Measurements from ENCODE around the gene CDK9.

The CDK9 gene

GRCh38 chr9:127806871-127807270 lies 21.0 kb downstream of the CDK9 start:
- DNase-seq, result no peak

DNA sequence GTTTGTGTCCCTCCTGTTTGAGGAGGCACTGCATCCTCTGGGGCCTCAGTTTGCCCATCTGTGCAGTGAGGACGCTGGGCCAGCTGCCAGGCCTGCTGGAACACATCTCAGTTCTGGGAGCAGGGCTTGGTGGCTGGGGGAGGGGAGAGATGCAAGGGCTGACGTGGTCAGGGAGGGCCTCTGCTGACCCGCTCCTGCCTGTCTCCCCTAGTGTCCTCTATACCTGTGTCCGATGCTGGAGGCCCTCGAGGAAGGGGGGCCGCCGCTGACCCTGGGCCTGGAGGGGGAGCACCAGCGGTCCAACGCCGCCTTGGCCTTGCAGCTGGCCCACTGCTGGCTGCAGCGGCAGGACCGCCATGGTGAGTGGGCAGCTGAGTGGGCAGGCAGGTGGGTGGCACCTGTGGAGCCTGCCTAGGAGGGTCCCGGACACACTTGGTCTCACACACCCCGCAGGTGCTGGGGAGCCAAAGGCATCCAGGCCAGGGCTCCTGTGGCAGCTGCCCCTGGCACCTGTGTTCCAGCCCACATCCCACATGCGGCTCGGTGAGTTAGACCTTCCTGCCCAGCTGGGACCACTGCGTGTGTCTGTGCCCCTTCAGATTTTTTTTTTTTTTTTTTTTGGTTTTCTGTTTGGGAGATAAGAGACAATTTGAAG lies 22.6 kb downstream of the CDK9 start:
- DNase-seq, result no peak

- peak; percentile 32 for DNase-seq
Observed at GRCh38 chr9:127809002-127809539, 23.2 kb downstream of the CDK9 start.

DNA sequence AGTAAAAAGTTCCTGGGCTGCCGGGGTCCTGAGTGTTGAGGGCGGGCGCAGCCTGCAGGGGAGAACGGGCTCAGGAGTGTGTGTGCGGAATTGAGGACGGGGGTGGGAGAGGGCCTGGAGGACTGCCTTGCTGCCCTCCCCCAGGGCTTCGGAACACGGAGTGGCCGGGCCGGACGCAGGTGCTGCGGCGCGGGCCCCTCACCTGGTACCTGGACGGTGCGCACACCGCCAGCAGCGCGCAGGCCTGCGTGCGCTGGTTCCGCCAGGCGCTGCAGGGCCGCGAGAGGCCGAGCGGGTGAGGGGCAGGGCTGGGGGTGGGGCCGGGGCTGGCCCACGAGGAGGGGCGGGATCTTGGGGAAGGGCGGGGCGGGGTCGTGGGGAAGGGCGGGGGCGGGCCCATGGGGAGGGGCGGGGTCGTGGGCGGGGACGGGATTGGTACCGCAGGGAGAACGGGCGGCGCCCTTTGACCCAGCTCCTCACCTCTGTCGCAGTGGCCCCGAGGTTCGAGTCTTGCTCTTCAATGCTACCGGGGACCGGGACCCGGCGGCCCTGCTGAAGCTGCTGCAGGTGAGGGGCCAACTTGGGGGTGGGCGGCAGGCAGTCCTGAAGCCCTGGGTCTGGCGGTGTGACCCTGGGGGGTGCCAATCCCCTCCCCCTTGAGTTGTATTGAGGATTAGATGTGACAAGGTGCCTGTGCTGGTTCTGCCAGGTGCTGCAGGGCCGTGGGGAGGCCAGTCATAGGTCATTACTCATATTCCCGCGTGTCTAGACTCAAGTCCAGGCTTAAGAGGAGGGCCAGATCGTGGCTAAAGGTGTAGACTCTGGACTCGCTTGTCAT lies 23.9 kb downstream of the CDK9 start:
- no peak for DNase-seq

DNA sequence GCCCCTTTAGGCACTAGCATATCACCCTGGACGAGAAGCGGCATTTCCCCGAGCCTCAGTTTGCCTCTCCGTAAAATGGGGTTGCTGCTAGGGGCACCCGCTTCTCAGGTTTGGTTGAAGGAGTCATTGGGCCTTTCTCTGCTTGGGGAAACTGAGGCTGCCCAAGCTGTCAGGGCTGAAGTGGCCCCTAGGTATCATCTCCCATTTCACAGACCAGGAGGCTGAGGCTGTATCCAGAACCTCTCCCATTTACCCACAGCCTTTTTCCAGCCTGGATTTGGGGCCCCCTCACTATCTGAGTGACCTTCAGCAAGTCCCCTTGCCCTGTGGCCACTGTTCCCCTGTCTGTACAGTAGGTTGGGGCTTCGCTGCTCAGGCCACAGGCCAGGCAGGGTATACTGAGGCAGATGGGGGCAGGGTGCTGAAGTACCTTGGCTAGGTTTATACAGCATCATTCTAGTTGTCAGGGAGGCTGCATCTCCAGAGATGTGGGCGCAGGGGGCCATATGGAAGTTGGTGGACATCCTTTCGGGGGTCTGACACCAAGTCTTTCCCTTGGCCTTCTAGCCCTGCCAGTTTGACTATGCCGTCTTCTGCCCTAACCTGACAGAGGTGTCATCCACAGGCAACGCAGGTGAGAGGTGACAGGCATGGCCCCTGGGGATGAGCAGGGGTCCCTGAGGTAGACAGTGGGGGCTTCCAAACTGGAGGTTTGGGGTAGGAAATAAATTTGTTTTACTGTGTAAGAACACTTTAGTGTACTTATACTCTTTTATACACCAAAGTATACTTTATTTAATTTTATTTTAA lies 24.7 kb downstream of the CDK9 start:
- DNase-seq, result no peak

DNA sequence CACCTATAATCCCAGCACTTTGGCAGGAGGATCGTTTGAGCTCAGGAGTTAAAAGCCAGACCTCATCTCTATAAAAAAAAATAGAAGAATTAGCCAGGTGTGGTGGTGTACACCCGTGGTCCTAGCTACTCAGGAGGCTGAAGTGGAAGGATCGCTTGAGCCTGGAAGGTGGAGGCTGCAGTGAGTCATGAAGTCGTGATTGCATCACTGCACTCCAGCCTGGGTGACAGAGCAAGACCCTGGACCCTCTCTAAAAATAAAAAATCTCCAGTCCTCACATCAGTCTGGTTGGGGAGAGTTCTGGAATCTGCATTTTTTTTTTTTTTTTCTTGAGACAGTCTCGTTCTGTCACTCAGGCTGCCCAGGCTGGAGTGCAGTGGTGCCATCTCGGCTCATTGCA lies 26.2 kb downstream of the CDK9 start:
- no peak for DNase-seq

GRCh38 chr9:127812936-127813675 lies 27.3 kb downstream of the CDK9 start:
- DNase-seq, result no peak

DNA sequence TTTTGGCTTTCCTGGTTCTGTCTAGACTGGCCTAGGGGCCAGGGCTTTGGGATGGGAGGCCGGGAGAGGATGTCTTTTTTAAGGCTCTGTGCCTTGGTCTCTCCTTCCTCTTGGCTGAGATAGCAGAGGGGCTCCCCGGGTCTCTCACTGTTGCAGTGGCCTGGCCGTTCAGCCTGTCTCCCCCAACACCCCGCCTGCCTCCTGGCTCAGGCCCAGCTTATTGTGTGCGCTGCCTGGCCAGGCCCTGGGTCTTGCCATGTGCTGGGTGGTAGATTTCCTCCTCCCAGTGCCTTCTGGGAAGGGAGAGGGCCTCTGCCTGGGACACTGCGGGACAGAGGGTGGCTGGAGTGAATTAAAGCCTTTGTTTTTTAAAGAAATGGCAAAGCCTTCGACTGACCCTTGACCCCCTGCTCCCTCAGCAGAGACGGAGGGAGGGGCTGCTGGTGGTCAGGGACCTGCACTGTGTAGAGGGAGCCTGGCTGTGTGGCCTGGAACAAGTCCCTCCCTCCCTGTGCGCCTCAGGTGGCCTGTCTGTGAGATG lies 27.9 kb downstream of the CDK9 start:
- no peak for DNase-seq

DNA sequence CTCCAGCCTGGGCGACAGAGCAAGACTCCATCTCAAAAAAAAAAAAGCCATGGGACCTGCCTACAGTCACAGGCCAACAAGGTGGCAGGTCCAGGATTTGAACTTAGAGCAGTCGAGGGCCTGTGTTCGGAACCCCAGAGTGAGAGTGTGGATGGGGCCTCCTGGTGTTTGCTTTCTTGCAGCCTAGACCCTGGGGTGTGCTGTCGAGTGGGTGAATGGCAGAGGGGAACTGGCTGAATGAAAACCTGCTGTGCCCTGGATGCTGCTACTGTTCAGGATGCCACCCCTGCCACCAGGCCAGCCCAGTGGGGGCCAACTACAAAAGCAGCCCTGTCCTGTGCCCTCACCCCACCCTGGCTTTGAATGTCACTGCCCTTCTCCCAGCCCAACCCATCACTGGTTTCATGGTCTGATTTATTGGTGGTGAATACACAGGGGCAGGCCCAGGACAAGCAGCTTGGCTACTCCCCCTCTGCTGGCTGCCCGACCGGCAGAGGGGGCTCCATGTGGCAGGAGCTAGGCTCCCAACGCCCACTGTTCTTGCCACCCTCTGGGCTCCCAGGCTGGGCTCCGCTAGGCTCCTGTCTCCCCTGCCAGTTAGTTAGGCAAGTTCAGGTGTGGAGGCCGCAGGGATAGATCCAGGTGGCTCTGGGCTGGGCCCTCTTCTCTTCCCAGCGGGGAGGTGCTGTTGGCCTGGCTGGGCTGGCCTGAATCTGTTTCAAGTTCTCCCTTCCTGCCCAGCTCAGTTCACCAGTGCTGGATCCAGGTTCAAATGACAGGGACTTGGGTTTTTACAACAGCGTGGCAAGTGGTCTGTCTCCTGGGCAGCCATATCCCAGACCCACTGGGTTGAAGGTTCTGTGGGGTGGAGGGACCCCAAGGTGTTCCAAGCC lies 29.0 kb downstream of the CDK9 start:
- DNase-seq, result no peak

DNA sequence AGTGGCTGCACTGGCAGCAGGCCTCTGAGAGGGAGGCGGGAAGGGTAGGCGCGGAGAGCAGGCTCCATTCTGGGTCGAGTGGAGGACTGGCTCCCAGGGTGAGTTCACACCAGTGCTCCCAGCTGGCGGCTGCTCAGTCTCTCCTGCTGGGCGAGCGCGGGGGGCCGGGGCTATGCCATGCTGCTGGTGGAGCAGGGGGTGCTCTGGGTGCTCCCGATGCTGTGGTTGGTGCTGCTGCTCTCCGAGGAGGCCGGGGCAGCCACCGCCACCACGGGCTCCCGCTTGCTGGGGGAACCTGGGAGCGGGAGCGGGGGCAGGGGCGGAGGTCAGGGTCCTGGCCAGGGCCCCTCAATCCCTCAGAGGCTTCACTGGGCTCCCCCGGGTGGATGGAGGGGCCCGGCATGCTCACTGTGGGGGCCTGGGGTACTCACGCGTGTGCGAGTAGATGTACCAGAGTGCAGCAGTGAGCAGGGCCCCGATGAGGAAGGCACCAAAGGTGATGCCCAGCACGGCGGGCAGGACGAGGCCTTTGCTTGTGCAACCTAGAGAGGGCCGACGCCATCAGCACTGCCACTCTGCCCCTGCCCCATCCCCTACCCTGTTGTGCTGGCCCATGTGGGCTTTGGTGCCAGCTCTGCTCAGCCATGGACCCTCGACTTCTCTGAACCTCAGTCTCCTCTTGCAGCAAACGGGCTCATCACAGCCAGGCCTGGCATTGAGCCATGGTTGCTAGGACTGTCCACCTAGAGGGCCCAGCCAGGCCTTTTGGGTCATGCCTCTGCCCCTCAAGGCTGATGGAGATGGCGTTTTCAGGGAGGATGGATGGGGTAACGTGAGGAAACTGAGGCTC lies 29.9 kb downstream of the CDK9 start:
- DNase-seq, result no peak

DNA sequence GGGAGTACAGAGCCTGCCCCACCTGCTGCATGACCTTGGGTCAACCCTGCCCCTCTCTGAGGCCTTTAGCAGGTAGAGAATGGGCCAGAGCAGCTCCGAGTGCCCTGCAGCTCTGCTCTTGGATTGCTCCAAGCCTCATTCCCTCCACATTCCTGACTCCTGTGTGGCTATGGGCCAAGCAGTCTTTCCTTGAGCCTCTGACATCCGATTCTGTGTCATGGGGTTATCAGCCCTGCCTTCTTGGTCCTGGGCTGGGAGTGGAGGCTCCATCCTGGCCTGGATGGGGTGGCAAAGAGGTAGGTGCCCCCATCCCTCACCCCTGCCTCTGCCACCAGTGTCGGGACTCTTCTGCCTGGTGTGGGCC lies 30.5 kb downstream of the CDK9 start:
- no peak for DNase-seq

- no peak for DNase-seq
Observed at GRCh38 chr9:127816728-127817127, 30.9 kb downstream of the CDK9 start.

DNA sequence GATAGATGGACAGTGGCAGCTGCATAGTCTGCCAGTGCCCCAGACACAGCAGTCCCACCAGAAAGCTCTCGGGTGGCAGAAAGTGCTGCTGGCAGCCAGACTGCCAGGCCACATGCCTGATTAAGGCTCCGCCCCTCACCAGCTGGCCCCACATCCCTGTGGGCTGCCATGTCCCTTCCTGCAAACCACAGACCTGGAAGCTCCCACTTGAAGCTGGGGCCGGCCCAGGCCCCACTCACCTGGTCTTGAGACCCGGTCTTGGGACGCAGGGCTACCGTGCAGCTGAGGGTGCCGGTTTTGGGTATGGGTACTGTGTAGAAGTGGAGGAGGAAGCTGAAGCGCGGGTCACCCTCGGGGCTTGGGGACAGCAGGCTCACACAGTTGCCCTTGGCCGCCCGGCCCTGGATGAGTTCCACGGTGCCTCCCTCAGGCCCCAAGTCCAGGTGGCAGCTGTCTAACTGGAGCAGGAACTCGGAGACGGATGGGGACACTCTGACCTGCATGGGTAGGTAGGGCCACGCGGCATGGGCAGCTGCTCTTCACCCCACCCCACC lies 32.1 kb downstream of the CDK9 start:
- DNase-seq, result no peak

GRCh38 chr9:127818574-127818973 lies 32.7 kb downstream of the CDK9 start:
- DNase-seq, result no peak

- no peak for DNase-seq
Observed at GRCh38 chr9:127822108-127822507, 36.3 kb downstream of the CDK9 start.

GRCh38 chr9:127825319-127826051 lies 39.7 kb downstream of the CDK9 start:
- no peak for DNase-seq

GRCh38 chr9:127826253-127826913 lies 40.5 kb downstream of the CDK9 start:
- no peak for DNase-seq

GRCh38 chr9:127828262-127829031 lies 42.6 kb downstream of the CDK9 start:
- DNase-seq, result peak; percentile 87

Data from DMS53 (cell line).